Trophoblast cell (in vitro differentiated cells and primary cell): ENCODE data around the gene APAF1.

Experiments
- DNase-seq, 2 donors: peaks; one replicate each; pipeline ENCODE4 v3.0.0-alpha.2; 2016
- H2AFZ ChIP-seq: 2 replicates; pipeline ENCODE4 v1.6.1; 2013; ENCODE audit warnings: low read length, moderate library complexity, mild to moderate bottlenecking; ENCODE audit not compliant: insufficient read depth, poor library complexity
- H2AK5ac ChIP-seq: 2 replicates; pipeline ENCODE4 v1.6.1; 2013; ENCODE audit warnings: mild to moderate bottlenecking, low read length
- H2BK120ac ChIP-seq: 2 replicates; pipeline ENCODE4 v1.6.1; 2013; ENCODE audit warnings: low read length, mild to moderate bottlenecking, moderate library complexity; ENCODE audit not compliant: insufficient read depth, poor library complexity
- H2BK12ac ChIP-seq: 2 replicates; pipeline ENCODE4 v1.6.1; 2013; ENCODE audit warnings: mild to moderate bottlenecking, low read length, moderate library complexity
- H2BK5ac ChIP-seq: 2 replicates; pipeline ENCODE4 v1.6.1; 2013; ENCODE audit warnings: low read length, low read depth, moderate library complexity, mild to moderate bottlenecking; ENCODE audit not compliant: poor library complexity
- H3K14ac ChIP-seq: 2 replicates; pipeline ENCODE4 v1.6.1; 2013; ENCODE audit warnings: mild to moderate bottlenecking, low read length
- H3K18ac ChIP-seq: 2 replicates; pipeline ENCODE4 v1.6.1; 2013; ENCODE audit warnings: mild to moderate bottlenecking, low read length
- H3K23ac ChIP-seq: 2 replicates; pipeline ENCODE4 v1.6.1; 2013; ENCODE audit warnings: low read length
- H3K27ac ChIP-seq: 2 replicates; pipeline ENCODE4 v1.5.1; 2013; ENCODE audit warnings: low read depth, mild to moderate bottlenecking, inconsistent platforms, low read length, moderate library complexity
- H3K27me3 ChIP-seq: 2 replicates; pipeline ENCODE4 v1.6.1; 2013; ENCODE audit warnings: inconsistent platforms, mild to moderate bottlenecking, low read length, moderate library complexity; ENCODE audit not compliant: insufficient read depth
- H3K36me3 ChIP-seq, 2 experiments: 1 replicate in 1 of 2; 2 replicates in 1 of 2; pipeline ENCODE4 v1.6.1; 2013; ENCODE audit warnings: low read length in 2 of 2, mild to moderate bottlenecking in 2 of 2, moderate library complexity in 1 of 2; ENCODE audit not compliant: insufficient read depth in 2 of 2, control insufficient read depth in 1 of 2
- H3K4ac ChIP-seq: 2 replicates; pipeline ENCODE4 v1.6.1; 2013; ENCODE audit warnings: low read depth, mild to moderate bottlenecking, low read length, moderate library complexity
- H3K4me1 ChIP-seq, 2 experiments: 1 replicate in 1 of 2; 2 replicates in 1 of 2; pipeline ENCODE4 v1.6.1; 2013; ENCODE audit warnings: low read length in 2 of 2, mild to moderate bottlenecking in 2 of 2, moderate library complexity in 1 of 2; ENCODE audit not compliant: insufficient read depth in 2 of 2, control insufficient read depth in 1 of 2
- H3K4me2 ChIP-seq: 2 replicates; pipeline ENCODE4 v1.6.1; 2013; ENCODE audit warnings: inconsistent platforms, mild to moderate bottlenecking, low read length, moderate library complexity
- H3K4me3 ChIP-seq: 2 replicates; pipeline ENCODE4 v1.5.1; 2013; ENCODE audit warnings: mild to moderate bottlenecking, low read depth, low read length, inconsistent platforms
- H3K79me1 ChIP-seq: one replicate; pipeline ENCODE4 v1.6.1; 2013; ENCODE audit warnings: low read length
- H3K79me2 ChIP-seq: 2 replicates; pipeline ENCODE4 v1.6.1; 2013; ENCODE audit warnings: low read length, mild to moderate bottlenecking; ENCODE audit not compliant: control insufficient read depth, insufficient read depth, poor library complexity
- H3K9ac ChIP-seq: 2 replicates; pipeline ENCODE4 v1.6.1; 2013; ENCODE audit warnings: mild to moderate bottlenecking, low read length
- H3K9me3 ChIP-seq: 2 replicates; pipeline ENCODE4 v1.6.1; 2013; ENCODE audit warnings: low read depth, mild to moderate bottlenecking, control low read depth, inconsistent platforms, low read length; ENCODE audit not compliant: insufficient read depth
- H4K12ac ChIP-seq: 2 replicates; pipeline ENCODE4 v1.6.1; 2013; ENCODE audit warnings: low read depth, mild to moderate bottlenecking, low read length, moderate library complexity
- H4K8ac ChIP-seq: 2 replicates; pipeline ENCODE4 v1.6.1; 2013; ENCODE audit warnings: low read depth, mild to moderate bottlenecking, low read length, moderate library complexity
- H4K91ac ChIP-seq: one replicate; pipeline ENCODE4 v1.6.1; 2013; ENCODE audit warnings: low read depth, mild to moderate bottlenecking, low read length, moderate library complexity
- WGBS: extraction: QIAGEN DNeasy Blood & Tissue Kit; methylation state at CpG from one replicate; pipeline ENCODE4 v1.1.7; 2013; ENCODE audit warnings: missing lambda C conversion rate; ENCODE audit not compliant: insufficient read length, insufficient coverage; ENCODE audit errors: extremely low coverage; 5-methylcytosine and 5-hydroxymethylcytosine counted together

APAF1 gene

GRCh38 chr12:98699586-98699985, 54.5 kb downstream of the APAF1 start:
- no peak overlapping the region for H3K4me3 ChIP-seq
- no peak overlapping the region for H2BK120ac ChIP-seq
- H3K27ac ChIP-seq: no peak overlapping the region
- no peaks in the 10 kb centered on the region for H3K27me3 ChIP-seq
- no peak overlapping the region for H2BK5ac ChIP-seq
- no peak overlapping the region for H3K9ac ChIP-seq
- H3K4me2 ChIP-seq: no peak overlapping the region
- WGBS: no CpG with 5 or more reads among the region's 3 CpGs
- H4K91ac ChIP-seq: no peak overlapping the region
- H2AFZ ChIP-seq: no peak overlapping the region
- DNase-seq: no peak
- no peaks in the 10 kb centered on the region for H3K9me3 ChIP-seq
- H3K14ac ChIP-seq: no peak overlapping the region
- no peaks in the 10 kb centered on the region for H3K4me1 ChIP-seq
- peaks cover 2 to 14% of the 10 kb centered on the region in 2 experiments for H3K36me3 ChIP-seq
- no peak overlapping the region for H3K23ac ChIP-seq
- no peaks in the 10 kb centered on the region for H3K79me1 ChIP-seq
- H4K12ac ChIP-seq: no peak overlapping the region
- H2AK5ac ChIP-seq: no peak overlapping the region
- no peak overlapping the region for H3K18ac ChIP-seq
- no peaks in the 10 kb centered on the region for H3K79me2 ChIP-seq
- H3K4ac ChIP-seq: no peak overlapping the region
- H2BK12ac ChIP-seq: no peak overlapping the region
- no peak overlapping the region for H4K8ac ChIP-seq

GRCh38 chr12:98701166-98701565, 56.1 kb downstream of the APAF1 start:
- DNase-seq: no peak
- H3K23ac ChIP-seq: no peak overlapping the region
- no peak overlapping the region for H2AFZ ChIP-seq
- H4K8ac ChIP-seq: no peak overlapping the region
- H3K14ac ChIP-seq: no peak overlapping the region
- WGBS: no CpG with 5 or more reads among the region's 1 CpG
- no peak overlapping the region for H3K4me2 ChIP-seq
- H3K4me3 ChIP-seq: no peak overlapping the region
- H3K36me3 ChIP-seq: peaks cover 2 to 13% of the 10 kb centered on the region in 2 experiments
- H2BK120ac ChIP-seq: no peak overlapping the region
- no peaks in the 10 kb centered on the region for H3K9me3 ChIP-seq
- H3K4ac ChIP-seq: no peak overlapping the region
- no peak overlapping the region for H2AK5ac ChIP-seq
- H4K91ac ChIP-seq: no peak overlapping the region
- H3K79me2 ChIP-seq: no peaks in the 10 kb centered on the region
- H2BK5ac ChIP-seq: no peak overlapping the region
- no peaks in the 10 kb centered on the region for H3K79me1 ChIP-seq
- no peaks in the 10 kb centered on the region for H3K4me1 ChIP-seq
- no peak overlapping the region for H3K27ac ChIP-seq
- no peak overlapping the region for H3K9ac ChIP-seq
- H3K18ac ChIP-seq: no peak overlapping the region
- H3K27me3 ChIP-seq: no peaks in the 10 kb centered on the region
- no peak overlapping the region for H2BK12ac ChIP-seq
- H4K12ac ChIP-seq: no peak overlapping the region

- Histone ChIP-seq H3K14ac (no peak overlapping the region), H2BK5ac (no peak overlapping the region), H4K12ac (no peak overlapping the region), H3K79me2 (no peaks in the 10 kb centered on the region), H3K4me3 (no peak overlapping the region), H3K4ac (no peak overlapping the region), H4K8ac (no peak overlapping the region), H3K27me3 (no peaks in the 10 kb centered on the region), H3K18ac (no peak overlapping the region), H3K79me1 (no peaks in the 10 kb centered on the region), H3K9me3 (no peaks in the 10 kb centered on the region), H3K4me1 (no peaks in the 10 kb centered on the region), H2BK12ac (no peak overlapping the region), H3K23ac (no peak overlapping the region), H3K36me3 (peaks cover 9 to 15% of the 10 kb centered on the region in 2 experiments), H2BK120ac (no peak overlapping the region), H3K9ac (no peak overlapping the region), H2AFZ (no peak overlapping the region), H3K4me2 (no peak overlapping the region), H4K91ac (no peak overlapping the region), H2AK5ac (no peak overlapping the region), H3K27ac (no peak overlapping the region)
- no peak for DNase-seq
- WGBS: no CpG with 5 or more reads among the region's 1 CpG
These were observed 63.9 kb downstream of the APAF1 start for GRCh38 chr12:98709022-98709421.

- Histone ChIP-seq H2AFZ (no peak overlapping the region), H3K9me3 (no peaks in the 10 kb centered on the region), H2BK5ac (no peak overlapping the region), H3K4me3 (no peak overlapping the region), H3K79me2 (no peaks in the 10 kb centered on the region), H2BK120ac (no peak overlapping the region), H3K79me1 (no peaks in the 10 kb centered on the region), H3K4me1 (no peaks in the 10 kb centered on the region), H3K36me3 (peaks cover 11 to 13% of the 10 kb centered on the region in 2 experiments), H4K91ac (no peak overlapping the region), H4K8ac (no peak overlapping the region), H3K27ac (no peak overlapping the region), H3K18ac (no peak overlapping the region), H3K14ac (no peak overlapping the region), H3K23ac (no peak overlapping the region), H4K12ac (no peak overlapping the region), H2BK12ac (no peak overlapping the region), H2AK5ac (no peak overlapping the region), H3K4ac (no peak overlapping the region), H3K4me2 (no peak overlapping the region), H3K27me3 (no peaks in the 10 kb centered on the region), H3K9ac (no peak overlapping the region)
- DNase-seq: no peak
- WGBS: no CpG with 5 or more reads among the region's 4 CpGs
These were observed 69.3 kb downstream of the APAF1 start for GRCh38 chr12:98714426-98714825.
